Amniotic epithelial cell (primary cell): Measurements from ENCODE around the gene CCDC107.

Experiments used
- DNase-seq: peaks from one replicate; pipeline ENCODE4 v3.0.0-alpha.2; 2010; ENCODE audit warnings: low read depth

Gene CCDC107

DNA sequence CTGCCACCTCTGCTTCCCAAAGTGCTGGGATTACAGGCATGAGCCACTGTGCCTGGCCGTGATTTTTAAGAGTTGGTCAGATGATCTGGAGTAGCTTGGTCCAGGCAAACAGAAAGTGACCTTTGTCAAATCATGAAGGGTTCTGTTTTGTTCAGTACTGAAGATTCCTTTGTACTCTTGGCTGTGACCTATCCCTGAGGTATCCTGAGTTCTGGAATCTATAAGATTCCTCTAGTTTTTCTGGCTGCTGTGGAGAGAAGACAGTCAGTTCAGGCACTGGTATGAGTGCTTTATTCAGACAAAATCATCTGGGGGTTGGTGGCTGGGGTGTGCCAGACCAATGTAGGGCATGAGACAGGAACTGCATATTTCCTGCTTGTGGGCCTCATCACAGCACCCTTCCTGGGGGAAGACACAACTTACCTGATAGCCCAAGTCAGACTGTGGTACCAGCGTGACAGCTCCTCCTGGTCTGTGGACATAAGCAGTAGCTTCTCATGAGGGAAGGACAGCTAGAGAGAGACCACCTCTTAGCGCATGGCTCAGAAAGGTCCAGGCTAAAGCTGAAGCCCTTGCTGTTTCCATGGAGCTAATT is 3.8 kb downstream of the CCDC107 start:
- DNase-seq: no peak

DNA sequence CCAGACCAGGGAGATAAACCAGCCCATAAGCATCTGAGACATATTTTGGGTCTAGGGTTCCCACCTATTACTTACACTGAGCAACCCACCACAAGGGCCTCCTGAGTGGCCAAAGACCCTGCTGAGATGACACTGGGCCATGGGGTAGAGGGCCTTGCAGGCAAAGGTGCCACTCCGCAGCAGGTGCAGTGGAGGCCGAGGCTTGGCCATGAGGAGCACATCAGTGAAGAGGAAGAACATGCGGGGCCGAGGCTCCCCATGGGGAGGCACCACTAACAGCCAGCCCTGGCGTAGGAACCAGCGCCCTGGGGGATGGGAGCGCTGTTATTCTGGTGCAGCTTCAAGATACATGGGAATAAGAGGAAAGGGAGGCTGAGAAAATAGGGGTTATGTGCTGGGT is 4.3 kb downstream of the CCDC107 start:
- DNase-seq: no peak

DNA sequence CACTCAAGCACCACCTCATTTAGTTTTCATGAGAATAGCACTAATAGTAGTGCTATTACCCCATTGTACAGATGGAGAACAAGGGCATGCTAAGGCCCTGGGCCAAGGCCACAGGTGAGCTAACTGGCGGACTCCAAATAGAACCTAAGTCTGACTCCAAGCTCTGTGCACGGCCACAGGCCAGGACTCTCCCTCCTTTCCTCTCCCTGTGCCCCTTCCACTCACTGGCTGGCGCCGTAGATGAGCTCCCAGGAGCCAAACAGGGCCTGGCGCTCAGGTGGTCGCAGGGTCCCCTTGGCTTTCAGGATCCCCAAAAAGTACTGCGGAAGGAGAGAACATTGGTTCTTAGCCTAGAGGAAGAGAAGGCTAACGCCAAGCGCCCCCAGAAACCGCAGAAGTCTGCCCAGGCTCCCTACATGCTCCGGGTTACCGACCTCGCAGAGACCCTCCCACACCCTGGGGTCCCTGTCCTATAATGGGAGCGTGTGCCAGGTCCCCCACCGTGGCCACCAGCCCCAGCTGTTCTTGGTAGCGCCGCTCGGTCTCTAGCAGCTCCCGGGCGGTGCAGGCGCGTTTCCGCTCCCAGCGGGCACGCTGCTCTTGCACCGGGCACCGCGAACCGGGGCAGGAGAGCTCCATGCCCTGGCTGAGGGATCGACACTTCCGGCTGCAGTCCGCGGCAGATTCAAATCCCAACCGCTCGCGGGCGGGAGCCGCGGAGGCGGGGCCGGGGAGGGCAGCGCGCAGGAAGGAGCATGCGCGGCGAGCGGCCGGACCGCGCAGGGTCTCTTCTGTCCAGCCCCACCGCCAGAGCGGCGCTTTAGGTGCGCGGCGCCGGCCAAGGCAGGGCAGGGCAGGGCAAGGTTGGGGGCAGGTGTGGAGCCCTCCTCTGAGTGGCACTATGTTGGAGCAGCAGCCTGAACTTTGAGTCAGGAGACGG is 6.7 kb downstream of the CCDC107 start, which contains the start of gene ARHGEF39:
ARHGEF39 (minus strand) TSS at position 665 of the 940 bp plus-strand sequence; CDS start at position 639, 26 bp downstream.
- DNase-seq: peak; percentile 68

DNA sequence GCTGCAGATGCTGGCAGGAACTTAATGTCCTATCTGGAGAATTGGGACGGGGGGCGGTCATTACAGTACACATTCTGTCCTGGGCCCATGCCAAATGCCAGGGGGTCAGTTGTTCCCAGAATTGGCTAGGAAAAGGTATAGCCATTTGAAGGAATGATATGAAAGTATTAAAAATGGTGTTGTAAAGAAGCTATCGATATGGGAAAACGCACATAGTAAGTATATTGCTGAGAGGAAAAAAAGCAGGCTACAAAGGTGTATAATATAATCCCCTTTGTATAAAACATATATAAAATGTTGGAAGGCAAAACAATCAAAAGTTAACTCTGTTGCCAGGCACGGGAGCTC is 7.4 kb downstream of the CCDC107 start:
- no peak for DNase-seq

DNA sequence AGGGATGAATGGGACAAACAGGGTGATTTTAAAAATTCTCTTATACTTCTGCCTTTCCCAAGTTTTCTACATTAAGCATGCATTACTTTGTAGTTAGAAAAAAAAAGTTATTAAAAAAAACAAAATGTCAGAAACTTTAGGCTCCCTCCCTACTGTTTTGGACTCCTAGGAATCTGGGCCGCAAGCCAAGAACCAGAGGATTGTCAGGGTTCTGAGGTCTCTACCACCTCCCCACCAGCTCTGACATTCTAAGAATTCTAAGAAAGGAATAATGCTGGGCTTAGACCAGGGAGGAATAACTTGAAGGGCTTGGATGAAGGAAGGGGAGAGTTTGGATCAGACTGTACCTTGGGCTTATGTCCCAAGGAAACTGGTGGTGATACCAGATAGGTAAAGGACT is 8.0 kb downstream of the CCDC107 start:
- DNase-seq: peak; percentile 59

DNA sequence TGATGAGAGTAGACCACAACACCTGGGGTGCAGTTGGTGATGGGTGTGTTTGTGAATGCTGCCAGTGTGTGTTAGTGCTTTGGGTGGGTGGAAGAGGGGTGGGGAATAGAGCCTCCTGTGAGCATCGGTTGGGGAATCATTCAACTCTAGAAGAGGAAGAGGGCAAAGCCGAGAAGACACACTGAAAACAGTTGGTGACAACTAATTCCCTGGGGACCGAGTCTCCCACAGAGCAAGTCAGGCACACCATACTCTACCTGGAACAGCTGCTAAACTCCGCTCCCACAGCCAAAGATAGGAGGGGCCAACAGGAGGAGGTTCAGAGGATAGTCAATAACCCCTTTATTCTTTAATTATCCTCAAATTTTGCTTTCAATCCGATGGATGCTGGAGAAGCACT is 8.5 kb downstream of the CCDC107 start:
- no peak for DNase-seq

DNA sequence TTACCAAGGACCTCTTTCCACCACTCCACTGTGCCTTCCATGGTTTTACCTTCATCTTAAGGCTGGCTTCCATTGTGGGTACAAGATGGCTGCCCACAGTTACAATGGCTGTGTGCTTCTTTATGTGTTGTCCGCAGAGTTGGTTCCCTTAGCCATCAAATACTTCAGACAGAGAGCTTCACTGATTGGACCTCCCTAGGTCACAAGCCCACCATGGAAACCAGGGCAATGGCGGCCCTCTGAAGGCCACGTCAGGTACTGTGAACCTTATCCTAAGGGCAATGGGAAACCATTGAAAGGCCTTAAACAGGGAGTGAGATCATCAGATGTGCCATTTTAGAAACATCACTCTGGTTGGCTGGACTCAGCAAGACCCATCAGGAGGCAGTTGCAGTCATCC is 9.8 kb downstream of the CCDC107 start:
- DNase-seq: no peak

DNA sequence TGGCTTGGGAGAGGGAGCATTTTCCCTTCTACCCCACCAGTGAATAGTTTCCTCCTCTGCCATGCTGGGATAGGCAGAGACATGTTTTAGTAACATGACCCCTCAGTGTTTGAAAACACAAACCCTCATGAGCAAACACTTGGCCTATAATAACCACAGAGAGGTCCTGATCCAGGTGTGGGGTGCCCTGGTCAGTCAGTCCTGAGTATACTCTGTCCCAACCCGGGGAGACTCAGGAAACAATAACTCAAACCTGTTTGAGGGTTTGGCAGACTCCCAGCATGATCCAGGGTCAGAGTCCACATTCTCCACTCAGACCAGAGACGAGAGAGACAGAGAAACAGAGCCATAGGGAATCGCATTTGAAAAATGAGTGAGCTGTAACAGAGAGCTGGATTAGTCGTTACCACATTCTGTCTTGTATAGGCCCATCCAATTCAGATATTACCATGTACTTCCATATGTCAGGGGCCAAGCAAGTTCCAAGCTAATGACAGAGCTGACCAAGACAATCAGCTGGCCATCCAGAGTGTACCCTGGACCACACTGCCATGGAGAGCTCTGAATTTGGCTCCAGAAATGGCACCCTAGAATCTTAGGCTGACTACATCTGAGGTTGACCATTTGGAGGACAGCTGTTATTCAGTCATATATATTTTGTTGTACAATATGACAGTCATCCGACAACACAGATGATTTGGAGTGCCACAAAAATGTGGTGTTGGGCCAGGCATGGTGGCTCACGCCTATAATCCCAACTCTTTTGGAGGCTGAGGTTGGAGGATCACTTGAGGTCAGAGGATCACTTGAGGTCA is 11.4 kb downstream of the CCDC107 start:
- peak; percentile 92 for DNase-seq

DNA sequence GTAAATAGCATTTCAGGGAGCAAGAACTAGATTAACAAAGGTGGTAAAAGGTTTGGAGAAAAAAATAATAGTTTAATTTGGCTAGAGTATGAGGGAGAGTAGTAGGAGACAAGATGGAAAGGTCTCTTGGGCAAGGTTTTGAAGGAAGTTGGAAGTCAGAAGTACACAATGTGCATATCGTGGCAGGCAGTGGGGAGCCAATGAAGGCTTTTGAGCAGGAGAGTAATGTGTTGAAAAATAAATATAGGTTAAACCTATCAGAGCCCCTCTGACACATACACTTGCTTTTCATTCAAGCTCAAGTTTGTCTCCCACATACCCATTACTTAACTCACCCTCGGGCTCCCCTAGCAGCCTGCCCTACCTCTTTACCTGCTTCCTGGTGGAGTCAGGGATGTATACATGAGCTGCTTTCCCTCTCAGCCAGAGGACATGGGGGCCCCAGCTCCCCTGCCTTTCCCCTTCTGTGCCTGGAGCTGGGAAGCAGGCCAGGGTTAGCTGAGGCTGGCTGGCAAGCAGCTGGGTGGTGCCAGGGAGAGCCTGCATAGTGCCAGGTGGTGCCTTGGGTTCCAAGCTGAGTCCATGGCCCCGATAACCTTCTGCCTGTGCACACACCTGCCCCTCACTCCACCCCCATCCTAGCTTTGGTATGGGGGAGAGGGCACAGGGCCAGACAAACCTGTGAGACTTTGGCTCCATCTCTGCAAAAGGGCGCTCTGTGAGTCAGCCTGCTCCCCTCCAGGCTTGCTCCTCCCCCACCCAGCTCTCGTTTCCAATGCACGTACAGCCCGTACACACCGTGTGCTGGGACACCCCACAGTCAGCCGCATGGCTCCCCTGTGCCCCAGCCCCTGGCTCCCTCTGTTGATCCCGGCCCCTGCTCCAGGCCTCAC is 15.3 kb downstream of the CCDC107 start, which contains the start of gene CA9:
CA9 (plus strand) TSS at position 797 of the 893 bp plus-strand sequence; CDS start at position 829, 32 bp downstream.
- DNase-seq: no peak

DNA sequence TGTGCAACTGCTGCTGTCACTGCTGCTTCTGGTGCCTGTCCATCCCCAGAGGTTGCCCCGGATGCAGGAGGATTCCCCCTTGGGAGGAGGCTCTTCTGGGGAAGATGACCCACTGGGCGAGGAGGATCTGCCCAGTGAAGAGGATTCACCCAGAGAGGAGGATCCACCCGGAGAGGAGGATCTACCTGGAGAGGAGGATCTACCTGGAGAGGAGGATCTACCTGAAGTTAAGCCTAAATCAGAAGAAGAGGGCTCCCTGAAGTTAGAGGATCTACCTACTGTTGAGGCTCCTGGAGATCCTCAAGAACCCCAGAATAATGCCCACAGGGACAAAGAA is 15.9 kb downstream of the CCDC107 start:
- no peak for DNase-seq

DNA sequence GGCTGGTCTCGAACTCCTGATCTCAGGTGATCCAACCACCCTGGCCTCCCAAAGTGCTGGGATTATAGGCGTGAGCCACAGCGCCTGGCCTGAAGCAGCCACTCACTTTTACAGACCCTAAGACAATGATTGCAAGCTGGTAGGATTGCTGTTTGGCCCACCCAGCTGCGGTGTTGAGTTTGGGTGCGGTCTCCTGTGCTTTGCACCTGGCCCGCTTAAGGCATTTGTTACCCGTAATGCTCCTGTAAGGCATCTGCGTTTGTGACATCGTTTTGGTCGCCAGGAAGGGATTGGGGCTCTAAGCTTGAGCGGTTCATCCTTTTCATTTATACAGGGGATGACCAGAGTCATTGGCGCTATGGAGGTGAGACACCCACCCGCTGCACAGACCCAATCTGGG is 17.1 kb downstream of the CCDC107 start:
- no peak for DNase-seq

DNA sequence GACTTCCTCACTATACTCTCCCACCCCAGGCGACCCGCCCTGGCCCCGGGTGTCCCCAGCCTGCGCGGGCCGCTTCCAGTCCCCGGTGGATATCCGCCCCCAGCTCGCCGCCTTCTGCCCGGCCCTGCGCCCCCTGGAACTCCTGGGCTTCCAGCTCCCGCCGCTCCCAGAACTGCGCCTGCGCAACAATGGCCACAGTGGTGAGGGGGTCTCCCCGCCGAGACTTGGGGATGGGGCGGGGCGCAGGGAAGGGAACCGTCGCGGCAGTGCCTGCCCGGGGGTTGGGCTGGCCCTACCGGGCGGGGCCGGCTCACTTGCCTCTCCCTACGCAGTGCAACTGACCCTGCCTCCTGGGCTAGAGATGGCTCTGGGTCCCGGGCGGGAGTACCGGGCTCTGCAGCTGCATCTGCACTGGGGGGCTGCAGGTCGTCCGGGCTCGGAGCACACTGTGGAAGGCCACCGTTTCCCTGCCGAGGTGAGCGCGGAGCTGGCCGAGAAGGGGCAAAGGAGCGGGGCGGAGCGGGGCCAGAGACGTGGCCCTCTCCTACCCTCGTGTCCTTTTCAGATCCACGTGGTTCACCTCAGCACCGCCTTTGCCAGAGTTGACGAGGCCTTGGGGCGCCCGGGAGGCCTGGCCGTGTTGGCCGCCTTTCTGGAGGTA is 17.8 kb downstream of the CCDC107 start:
- no peak for DNase-seq

DNA sequence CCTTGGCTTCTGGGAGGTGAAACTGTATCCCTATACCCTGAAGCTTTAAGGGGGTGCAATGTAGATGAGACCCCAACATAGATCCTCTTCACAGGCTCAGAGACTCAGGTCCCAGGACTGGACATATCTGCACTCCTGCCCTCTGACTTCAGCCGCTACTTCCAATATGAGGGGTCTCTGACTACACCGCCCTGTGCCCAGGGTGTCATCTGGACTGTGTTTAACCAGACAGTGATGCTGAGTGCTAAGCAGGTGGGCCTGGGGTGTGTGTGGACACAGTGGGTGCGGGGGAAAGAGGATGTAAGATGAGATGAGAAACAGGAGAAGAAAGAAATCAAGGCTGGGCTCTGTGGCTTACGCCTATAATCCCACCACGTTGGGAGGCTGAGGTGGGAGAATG is 21.0 kb downstream of the CCDC107 start:
- DNase-seq: no peak

DNA sequence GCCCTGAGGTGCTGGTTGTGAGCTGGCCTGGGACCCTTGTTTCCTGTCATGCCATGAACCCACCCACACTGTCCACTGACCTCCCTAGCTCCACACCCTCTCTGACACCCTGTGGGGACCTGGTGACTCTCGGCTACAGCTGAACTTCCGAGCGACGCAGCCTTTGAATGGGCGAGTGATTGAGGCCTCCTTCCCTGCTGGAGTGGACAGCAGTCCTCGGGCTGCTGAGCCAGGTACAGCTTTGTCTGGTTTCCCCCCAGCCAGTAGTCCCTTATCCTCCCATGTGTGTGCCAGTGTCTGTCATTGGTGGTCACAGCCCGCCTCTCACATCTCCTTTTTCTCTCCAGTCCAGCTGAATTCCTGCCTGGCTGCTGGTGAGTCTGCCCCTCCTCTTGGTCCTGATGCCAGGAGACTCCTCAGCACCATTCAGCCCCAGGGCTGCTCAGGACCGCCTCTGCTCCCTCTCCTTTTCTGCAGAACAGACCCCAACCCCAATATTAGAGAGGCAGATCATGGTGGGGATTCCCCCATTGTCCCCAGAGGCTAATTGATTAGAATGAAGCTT is 21.8 kb downstream of the CCDC107 start:
- peak; percentile 22 for DNase-seq

DNA sequence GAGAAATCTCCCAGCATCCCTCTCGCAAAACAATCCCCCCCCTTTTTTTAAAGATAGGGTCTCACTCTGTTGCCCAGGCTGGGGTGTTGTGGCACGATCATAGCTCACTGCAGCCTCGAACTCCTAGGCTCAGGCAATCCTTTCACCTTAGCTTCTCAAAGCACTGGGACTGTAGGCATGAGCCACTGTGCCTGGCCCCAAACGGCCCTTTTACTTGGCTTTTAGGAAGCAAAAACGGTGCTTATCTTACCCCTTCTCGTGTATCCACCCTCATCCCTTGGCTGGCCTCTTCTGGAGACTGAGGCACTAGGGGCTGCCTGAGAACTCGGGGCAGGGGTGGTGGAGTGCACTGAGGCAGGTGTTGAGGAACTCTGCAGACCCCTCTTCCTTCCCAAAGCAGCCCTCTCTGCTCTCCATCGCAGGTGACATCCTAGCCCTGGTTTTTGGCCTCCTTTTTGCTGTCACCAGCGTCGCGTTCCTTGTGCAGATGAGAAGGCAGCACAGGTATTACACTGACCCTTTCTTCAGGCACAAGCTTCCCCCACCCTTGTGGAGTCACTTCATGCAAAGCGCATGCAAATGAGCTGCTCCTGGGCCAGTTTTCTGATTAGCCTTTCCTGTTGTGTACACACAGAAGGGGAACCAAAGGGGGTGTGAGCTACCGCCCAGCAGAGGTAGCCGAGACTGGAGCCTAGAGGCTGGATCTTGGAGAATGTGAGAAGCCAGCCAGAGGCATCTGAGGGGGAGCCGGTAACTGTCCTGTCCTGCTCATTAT is 22.4 kb downstream of the CCDC107 start:
- DNase-seq: peak; percentile 72

DNA sequence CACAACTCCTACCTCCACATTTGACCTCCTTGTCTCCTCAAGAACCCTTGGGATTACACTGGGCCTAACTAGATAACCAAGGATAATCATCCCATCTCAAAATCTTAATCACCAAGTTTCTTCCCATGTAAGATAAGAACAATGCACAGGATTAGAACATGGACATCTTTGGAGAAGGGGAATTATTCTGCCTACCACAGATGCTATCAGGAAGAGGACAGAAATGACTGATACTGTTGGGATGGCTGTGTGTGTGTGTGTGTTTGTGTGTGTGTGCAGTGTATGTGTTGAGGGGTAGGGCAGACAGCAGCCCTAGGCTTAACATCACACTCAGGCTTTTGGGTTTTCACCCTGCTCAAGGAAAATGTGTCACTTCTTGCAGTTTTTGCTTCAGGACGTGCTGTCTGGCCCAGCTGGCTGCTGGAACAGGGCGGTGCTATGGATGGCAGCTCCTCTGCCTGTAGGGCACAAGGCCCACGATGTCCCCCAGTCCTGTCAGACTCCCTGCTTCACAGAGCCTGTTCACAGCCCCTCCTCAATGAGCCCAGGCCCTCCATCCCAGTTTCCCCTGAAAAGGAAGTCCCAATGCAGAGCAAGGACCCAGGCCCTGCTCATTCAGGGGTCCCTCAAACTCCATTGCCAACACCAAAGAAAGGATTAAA is 23.4 kb downstream of the CCDC107 start:
- DNase-seq: peak; percentile 55

DNA sequence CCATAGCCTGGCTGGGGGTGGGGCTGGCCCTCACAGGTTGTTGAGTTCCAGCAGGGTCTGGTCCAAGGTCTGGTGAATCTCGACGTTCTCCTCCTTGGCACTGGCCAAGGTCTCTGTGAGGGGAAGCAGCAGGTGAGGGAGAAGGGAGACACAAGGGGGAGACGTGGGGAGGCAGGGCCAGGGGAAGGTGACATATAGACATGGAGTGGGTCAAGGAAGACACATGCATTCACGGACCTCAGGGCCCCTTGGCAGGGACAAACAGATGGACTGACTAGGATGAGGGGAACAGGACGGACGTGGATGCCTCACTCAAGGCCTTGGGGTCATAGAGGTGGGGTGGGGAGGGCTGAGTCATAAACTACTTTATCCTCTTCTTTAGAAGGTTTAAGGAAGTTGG is 24.0 kb downstream of the CCDC107 start:
- peak; percentile 45 for DNase-seq

DNA sequence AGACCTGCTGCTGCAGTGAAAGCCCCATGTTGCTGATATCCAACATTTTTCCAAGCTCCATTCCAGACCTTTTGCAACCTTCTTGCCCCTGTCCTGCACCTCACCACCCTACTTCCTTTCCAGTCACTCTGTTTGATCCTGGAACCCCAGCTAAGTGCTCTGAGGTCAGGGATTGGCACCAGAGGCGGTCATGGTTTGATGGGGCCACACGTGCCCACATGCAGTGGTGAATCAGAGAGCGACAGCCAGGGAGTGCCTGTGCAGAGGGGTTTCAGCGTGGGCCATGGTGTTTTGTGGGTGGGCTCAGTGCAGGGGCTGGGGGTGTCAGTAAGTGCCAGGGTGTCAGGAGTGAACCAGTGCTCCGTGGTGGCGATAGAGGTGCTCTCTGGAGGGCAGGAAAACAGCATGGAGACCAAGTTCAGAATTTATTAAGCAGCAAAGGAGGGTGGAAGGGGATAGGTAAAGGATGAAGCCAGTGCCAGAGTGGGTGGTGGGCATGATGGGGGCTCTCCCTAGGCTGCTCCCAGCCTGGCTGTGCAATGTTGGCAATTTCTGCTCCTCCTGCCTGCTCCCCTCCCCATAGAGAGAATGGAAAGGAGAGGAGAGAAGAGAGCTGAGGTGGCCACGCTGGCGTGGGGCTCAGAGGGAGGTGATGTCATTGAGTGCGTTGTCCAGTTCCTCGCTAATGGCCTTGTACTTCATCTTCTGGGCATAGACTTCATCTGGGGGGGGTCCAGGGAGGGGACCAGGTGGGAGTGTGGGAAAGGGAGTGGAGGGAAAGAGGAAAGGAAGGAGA is 24.6 kb downstream of the CCDC107 start:
- no peak for DNase-seq

DNA sequence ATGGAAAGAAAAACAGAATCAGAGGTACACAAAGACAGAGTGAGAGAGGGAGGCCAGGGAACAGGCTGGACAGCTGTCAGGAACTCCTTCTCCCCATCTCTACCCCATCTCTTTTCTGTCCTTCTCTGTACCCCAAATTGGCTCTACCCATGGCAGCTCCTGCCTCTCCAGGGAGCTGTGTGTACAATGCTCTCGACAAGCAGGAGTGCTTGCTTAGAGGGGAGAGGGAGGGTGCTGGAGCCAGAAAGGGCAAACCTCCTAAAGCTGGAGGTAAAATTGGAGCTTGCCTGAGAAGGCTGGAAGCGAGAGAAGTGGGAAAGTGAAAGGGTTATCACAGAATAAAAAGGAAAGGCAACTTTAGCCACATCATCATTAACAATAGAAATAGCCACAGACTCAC is 25.2 kb downstream of the CCDC107 start:
- no peak for DNase-seq
